SK-N-SH (cell line): ENCODE measurements around the gene FNDC11. TPM values are rescaled to one million over a fixed set of nuclear protein-coding genes. Genes with fewer than 3 reads are reported as not detected.

Source experiments
- CTCF ChIA-PET: fragments of 300-600, 350-600 bp; formaldehyde crosslinking; extraction: SDS; loops from one replicate; lab custom pipeline; 2021; lab: Yijun Ruan, JAX
- POLR2A ChIA-PET: fragments of 350-600 bp; sonication (Branson Sonifier 250); formaldehyde crosslinking; extraction: SDS; loops from one replicate; lab custom pipeline; 2020; ENCODE audit warnings: antibody characterized with exemption, inconsistent platforms; lab: Yijun Ruan, JAX
- DNase-seq: peaks from one replicate; pipeline ENCODE4 v3.0.0; 2012
- H2AFZ ChIP-seq: fragments of 200-600 bp; sonication (generic); 2 replicates; pipeline ENCODE4 v1.8.1; 2016; ENCODE audit warnings: antibody characterized with exemption, mild to moderate bottlenecking, low read depth
- H3F3A ChIP-seq: fragments of 200-600 bp; sonication (generic); replicated peaks from 2 replicates; pipeline ENCODE3; 2016; ENCODE audit warnings: antibody characterized with exemption, mild to moderate bottlenecking; ENCODE audit not compliant: insufficient read depth
- H3K27ac ChIP-seq, 2 experiments: fragments of 200-500 bp in 1 of 2; fragments of 200-600 bp in 1 of 2; sonication (Bioruptor generic) in 1 of 2; sonication (generic), shearing (Covaris generic) in 1 of 2; 2 replicates each; pipeline versions ENCODE4 v1.5.1 to v1.6.1; 2014 to 2016; ENCODE audit warnings: low read depth in 2 of 2, inconsistent platforms in 1 of 2, low read length in 1 of 2, mild to moderate bottlenecking in 1 of 2, mixed read lengths in 1 of 2
- H3K27me3 ChIP-seq: fragments of 200-600 bp; sonication (generic), shearing (Covaris generic); 2 replicates; pipeline ENCODE4 v1.6.1; 2016; ENCODE audit warnings: mixed run types; ENCODE audit not compliant: insufficient read depth
- H3K36me3 ChIP-seq, 2 experiments: fragments of 200-500 bp in 1 of 2; fragments of 200-600 bp in 1 of 2; sonication (Bioruptor generic) in 1 of 2; sonication (generic) in 1 of 2; replicated peaks in 1 of 2; 2 replicates each; pipeline versions ENCODE3 to v1.5.1; 2014 to 2016; ENCODE audit warnings: low read length in 1 of 2, mild to moderate bottlenecking in 1 of 2; ENCODE audit not compliant: insufficient read depth in 2 of 2, control insufficient read depth in 1 of 2
- H3K4me1 ChIP-seq, 2 experiments: fragments of 200-500 bp in 1 of 2; fragments of 200-600 bp in 1 of 2; sonication (Bioruptor generic) in 1 of 2; sonication (generic), shearing (Covaris generic) in 1 of 2; 2 replicates each; pipeline versions ENCODE4 v1.5.1 to v1.6.1; 2014 to 2016; ENCODE audit warnings: low read depth in 1 of 2, low read length in 1 of 2, mixed run types in 1 of 2; ENCODE audit not compliant: insufficient read depth in 2 of 2, control insufficient read depth in 1 of 2
- H3K4me2 ChIP-seq: fragments of 200-600 bp; sonication (generic), shearing (Covaris generic); 2 replicates; pipeline ENCODE4 v1.6.1; 2017; ENCODE audit warnings: mixed run types
- H3K4me3 ChIP-seq, 2 experiments: fragments of 200-500 bp in 1 of 2; fragments of 200-600 bp in 1 of 2; sonication (Bioruptor generic) in 1 of 2; sonication (generic), shearing (Covaris generic) in 1 of 2; 2 replicates each; pipeline versions ENCODE4 v1.5.1 to v1.8.1; 2014 to 2016; ENCODE audit warnings: low read depth in 2 of 2, inconsistent platforms in 1 of 2, low read length in 1 of 2, mild to moderate bottlenecking in 1 of 2, mixed read lengths in 1 of 2, moderate library complexity in 1 of 2
- H3K79me2 ChIP-seq: fragments of 200-600 bp; sonication (generic); 2 replicates; pipeline ENCODE4 v1.8.1; 2017; ENCODE audit warnings: mild to moderate bottlenecking; ENCODE audit not compliant: insufficient read depth
- H3K9ac ChIP-seq: fragments of 200-600 bp; sonication (generic); 2 replicates; pipeline ENCODE4 v1.6.1; 2017; ENCODE audit warnings: mixed run types
- H3K9me2 ChIP-seq: fragments of 200-600 bp; sonication (generic); 2 replicates; pipeline ENCODE4 v1.6.1; 2017; ENCODE audit warnings: mixed run types
- H3K9me3 ChIP-seq: fragments of 200-600 bp; sonication (generic); 2 replicates; pipeline ENCODE4 v1.6.1; 2017; ENCODE audit warnings: mixed run types, mild to moderate bottlenecking, moderate library complexity
- H4K20me1 ChIP-seq: fragments of 200-600 bp; sonication (generic); 2 replicates; pipeline ENCODE4 v1.6.1; 2017; ENCODE audit warnings: mild to moderate bottlenecking, mixed run types; ENCODE audit not compliant: insufficient read depth
- EP300 ChIP-seq, 2 experiments: IDR thresholded peaks; 2 replicates each; pipeline versions ENCODE4 v1.4.0 to v1.6.1; 2012; ENCODE audit warnings: borderline replicate concordance in 1 of 2, low read depth in 1 of 2, low read length in 1 of 2
- FOXJ3 ChIP-seq: sonication (generic); formaldehyde crosslinking; IDR thresholded peaks from 2 replicates; pipeline ENCODE4 v1.5.1; 2020; ENCODE audit warnings: mild to moderate bottlenecking, missing genetic modification reagents
- GABPA ChIP-seq: IDR thresholded peaks from 2 replicates; pipeline ENCODE4 v1.4.0; 2012; ENCODE audit warnings: low read depth, mild to moderate bottlenecking
- GATA2 ChIP-seq: sonication (generic); formaldehyde crosslinking; IDR thresholded peaks from 2 replicates; pipeline ENCODE4 v1.5.0; 2020; ENCODE audit warnings: mild to moderate bottlenecking, missing genetic modification reagents
- JUND ChIP-seq: IDR thresholded peaks from 2 replicates; pipeline ENCODE4 v1.4.0; 2012
- MXI1 ChIP-seq: IDR thresholded peaks from 2 replicates; pipeline ENCODE4 v1.6.1; 2012; ENCODE audit warnings: mild to moderate bottlenecking, low read depth, low read length, improper control_type of control experiment
- SIN3A ChIP-seq: IDR thresholded peaks from 2 replicates; pipeline ENCODE4 v1.6.1; 2012; ENCODE audit warnings: low read depth, mild to moderate bottlenecking, low read length, moderate library complexity, borderline replicate concordance
- SMC3 ChIP-seq: IDR thresholded peaks from 2 replicates; pipeline ENCODE4 v1.6.1; 2012; ENCODE audit warnings: low read depth, low read length, improper control_type of control experiment
- WGBS: methylation state at CpG from one replicate; pipeline ENCODE4 v1.1.6; 2017; ENCODE audit warnings: low lambda C conversion rate; 5-methylcytosine and 5-hydroxymethylcytosine counted together
- polyA plus RNA-seq, 3 experiments: library from polyadenylated mRNA; depleted of rRNA; stranded (reverse); fragments of >200 nt; gene quantifications; 2 replicates each; pipeline ENCODE4 v1.2.3, GENCODE V29; 2012
- TF ChIP-seq, protein P1 (sequence below): IDR thresholded peaks from 2 replicates; pipeline ENCODE4 v1.4.0; 2012; ENCODE audit warnings: low read depth
- TF ChIP-seq, protein P2 (sequence below): fragments of 150-350 bp; IDR thresholded peaks from 2 replicates; pipeline ENCODE4 v1.6.1; 2016; ENCODE audit warnings: mild to moderate bottlenecking, low read depth, low read length
- TF ChIP-seq, protein P3 (sequence below): IDR thresholded peaks from 2 replicates; pipeline ENCODE4 v1.4.0; 2012; ENCODE audit warnings: low read depth, borderline replicate concordance
- TF ChIP-seq, protein P4 (sequence below): IDR thresholded peaks from 2 replicates; pipeline ENCODE4 v1.6.1; 2012; ENCODE audit warnings: mild to moderate bottlenecking, low read depth, low read length, moderate library complexity

Gene FNDC11
- polyA plus RNA-seq, 1 of the 3 experiments (the other 2 are of a cell fraction) = 5.5 TPM

DNA sequence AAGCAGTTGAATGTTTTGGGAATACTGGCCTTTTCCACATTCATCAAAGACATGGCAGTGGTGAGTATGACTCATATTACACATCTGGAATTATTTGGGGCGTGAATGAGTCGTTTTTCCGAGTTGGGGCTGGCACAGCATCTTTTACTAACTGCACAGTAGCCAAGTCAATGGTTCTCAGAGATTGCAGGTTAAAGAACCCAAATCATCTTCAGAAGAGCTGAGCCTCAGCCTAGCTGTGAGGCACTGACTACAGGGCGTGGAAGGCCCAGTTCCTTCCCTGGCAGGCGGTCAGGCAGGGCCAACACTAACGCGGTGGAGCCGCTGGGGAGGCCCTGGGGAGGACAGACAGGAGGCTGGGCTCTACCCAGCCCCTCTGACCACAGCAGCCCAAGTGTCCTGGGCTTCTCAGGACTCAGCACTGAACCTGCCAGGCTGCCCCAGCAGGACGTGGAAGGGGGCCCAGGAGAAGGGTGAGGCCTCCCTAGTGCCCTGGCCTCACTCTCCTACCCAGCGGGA is 40.1 kb downstream of the FNDC11 start:
- no peak overlapping the region for H3K4me3 ChIP-seq
- ChIA-PET POLR2A (no interaction called here), CTCF (no interaction called here)
- H3K27ac ChIP-seq = no peak overlapping the region
- H2AFZ ChIP-seq = no peak overlapping the region
- no peaks in the 10 kb centered on the region for H3K9me3 ChIP-seq
- H3K79me2 ChIP-seq = no peaks in the 10 kb centered on the region
- DNase-seq = no peak
- no peak overlapping the region for H3K4me2 ChIP-seq
- H3F3A ChIP-seq = no peaks in the 10 kb centered on the region
- no peaks in the 10 kb centered on the region for H3K27me3 ChIP-seq
- WGBS = 71% methylated on average over 7 of the region's 10 CpGs
- H3K36me3 ChIP-seq = peaks cover 0 to 18% of the 10 kb centered on the region in 2 experiments
- H3K4me1 ChIP-seq = no peaks in the 10 kb centered on the region
- no peaks in the 10 kb centered on the region for H4K20me1 ChIP-seq
- no peaks in the 10 kb centered on the region for H3K9me2 ChIP-seq
- H3K9ac ChIP-seq = no peak overlapping the region
- TF ChIP-seq MXI1 (no peak), SIN3A (no peak), GATA2 (no peak), JUND (no peak), SMC3 (no peak), EP300 (IDR thresholded peaks at IDR 0.05; ENCODE audit: borderline replicate concordance in 1 of 2, low read depth in 1 of 2, low read length in 1 of 2) (no peak), FOXJ3 (CRISPR knock-in tag) (no peak), GABPA (no peak)
- TF ChIP-seq, protein P1, sequence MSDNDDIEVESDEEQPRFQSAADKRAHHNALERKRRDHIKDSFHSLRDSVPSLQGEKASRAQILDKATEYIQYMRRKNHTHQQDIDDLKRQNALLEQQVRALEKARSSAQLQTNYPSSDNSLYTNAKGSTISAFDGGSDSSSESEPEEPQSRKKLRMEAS = no peak
- TF ChIP-seq, protein P2, sequence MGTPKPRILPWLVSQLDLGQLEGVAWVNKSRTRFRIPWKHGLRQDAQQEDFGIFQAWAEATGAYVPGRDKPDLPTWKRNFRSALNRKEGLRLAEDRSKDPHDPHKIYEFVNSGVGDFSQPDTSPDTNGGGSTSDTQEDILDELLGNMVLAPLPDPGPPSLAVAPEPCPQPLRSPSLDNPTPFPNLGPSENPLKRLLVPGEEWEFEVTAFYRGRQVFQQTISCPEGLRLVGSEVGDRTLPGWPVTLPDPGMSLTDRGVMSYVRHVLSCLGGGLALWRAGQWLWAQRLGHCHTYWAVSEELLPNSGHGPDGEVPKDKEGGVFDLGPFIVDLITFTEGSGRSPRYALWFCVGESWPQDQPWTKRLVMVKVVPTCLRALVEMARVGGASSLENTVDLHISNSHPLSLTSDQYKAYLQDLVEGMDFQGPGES = no peak
- TF ChIP-seq, protein P3, sequence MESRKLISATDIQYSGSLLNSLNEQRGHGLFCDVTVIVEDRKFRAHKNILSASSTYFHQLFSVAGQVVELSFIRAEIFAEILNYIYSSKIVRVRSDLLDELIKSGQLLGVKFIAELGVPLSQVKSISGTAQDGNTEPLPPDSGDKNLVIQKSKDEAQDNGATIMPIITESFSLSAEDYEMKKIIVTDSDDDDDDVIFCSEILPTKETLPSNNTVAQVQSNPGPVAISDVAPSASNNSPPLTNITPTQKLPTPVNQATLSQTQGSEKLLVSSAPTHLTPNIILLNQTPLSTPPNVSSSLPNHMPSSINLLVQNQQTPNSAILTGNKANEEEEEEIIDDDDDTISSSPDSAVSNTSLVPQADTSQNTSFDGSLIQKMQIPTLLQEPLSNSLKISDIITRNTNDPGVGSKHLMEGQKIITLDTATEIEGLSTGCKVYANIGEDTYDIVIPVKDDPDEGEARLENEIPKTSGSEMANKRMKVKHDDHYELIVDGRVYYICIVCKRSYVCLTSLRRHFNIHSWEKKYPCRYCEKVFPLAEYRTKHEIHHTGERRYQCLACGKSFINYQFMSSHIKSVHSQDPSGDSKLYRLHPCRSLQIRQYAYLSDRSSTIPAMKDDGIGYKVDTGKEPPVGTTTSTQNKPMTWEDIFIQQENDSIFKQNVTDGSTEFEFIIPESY = no peak
- TF ChIP-seq, protein P4, sequence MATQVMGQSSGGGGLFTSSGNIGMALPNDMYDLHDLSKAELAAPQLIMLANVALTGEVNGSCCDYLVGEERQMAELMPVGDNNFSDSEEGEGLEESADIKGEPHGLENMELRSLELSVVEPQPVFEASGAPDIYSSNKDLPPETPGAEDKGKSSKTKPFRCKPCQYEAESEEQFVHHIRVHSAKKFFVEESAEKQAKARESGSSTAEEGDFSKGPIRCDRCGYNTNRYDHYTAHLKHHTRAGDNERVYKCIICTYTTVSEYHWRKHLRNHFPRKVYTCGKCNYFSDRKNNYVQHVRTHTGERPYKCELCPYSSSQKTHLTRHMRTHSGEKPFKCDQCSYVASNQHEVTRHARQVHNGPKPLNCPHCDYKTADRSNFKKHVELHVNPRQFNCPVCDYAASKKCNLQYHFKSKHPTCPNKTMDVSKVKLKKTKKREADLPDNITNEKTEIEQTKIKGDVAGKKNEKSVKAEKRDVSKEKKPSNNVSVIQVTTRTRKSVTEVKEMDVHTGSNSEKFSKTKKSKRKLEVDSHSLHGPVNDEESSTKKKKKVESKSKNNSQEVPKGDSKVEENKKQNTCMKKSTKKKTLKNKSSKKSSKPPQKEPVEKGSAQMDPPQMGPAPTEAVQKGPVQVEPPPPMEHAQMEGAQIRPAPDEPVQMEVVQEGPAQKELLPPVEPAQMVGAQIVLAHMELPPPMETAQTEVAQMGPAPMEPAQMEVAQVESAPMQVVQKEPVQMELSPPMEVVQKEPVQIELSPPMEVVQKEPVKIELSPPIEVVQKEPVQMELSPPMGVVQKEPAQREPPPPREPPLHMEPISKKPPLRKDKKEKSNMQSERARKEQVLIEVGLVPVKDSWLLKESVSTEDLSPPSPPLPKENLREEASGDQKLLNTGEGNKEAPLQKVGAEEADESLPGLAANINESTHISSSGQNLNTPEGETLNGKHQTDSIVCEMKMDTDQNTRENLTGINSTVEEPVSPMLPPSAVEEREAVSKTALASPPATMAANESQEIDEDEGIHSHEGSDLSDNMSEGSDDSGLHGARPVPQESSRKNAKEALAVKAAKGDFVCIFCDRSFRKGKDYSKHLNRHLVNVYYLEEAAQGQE = no peak
